Mononuclear cell (primary cell): Measurements from ENCODE around the gene PLEKHA7. TPM values are rescaled to one million over a fixed set of nuclear protein-coding genes. Genes with fewer than 3 reads are reported as not detected.

Source experiments
- H3K27me3 ChIP-seq: 2 replicates; pipeline ENCODE4 v1.6.0; 2011; ENCODE audit warnings: low read length, control low read depth; ENCODE audit not compliant: insufficient read depth
- H3K4me1 ChIP-seq: 2 replicates; pipeline ENCODE4 v1.5.1; 2011; ENCODE audit warnings: mild to moderate bottlenecking, low read length, control low read depth; ENCODE audit not compliant: insufficient read depth
- H3K4me3 ChIP-seq: 2 replicates; pipeline ENCODE4 v1.5.1; 2011; ENCODE audit warnings: mild to moderate bottlenecking, low read length, moderate library complexity
- H3K9me3 ChIP-seq: 2 replicates; pipeline ENCODE4 v1.5.1; 2011; ENCODE audit warnings: low read depth, mild to moderate bottlenecking, control low read depth, low read length
- total RNA-seq: library from RNA; depleted of rRNA; stranded (reverse); fragments of >200 nt; gene quantifications from one replicate; pipeline ENCODE4 v1.2.3, GENCODE V29; 2012

Gene PLEKHA7
- total RNA-seq, 1 donor: 1.7 TPM

DNA sequence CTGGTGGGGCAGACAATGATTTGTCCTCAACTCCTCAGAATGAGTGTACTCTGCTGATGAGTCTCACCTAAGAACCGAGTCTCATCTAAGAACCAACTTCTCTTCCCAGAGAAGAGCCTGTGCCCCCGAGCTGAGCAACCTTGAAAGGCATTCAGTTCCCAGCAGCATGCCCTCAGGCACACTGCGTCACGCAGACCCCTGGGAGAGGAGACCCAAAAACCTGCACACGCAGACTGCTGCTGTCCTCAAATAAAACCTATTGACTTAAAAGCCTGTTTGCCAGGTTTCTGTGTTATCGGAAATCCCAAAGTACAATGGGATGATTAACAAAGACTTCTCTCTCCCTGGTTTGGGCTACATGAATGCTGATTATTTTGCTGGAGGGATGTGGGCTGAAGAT is 154.6 kb downstream of the PLEKHA7 start:
- Histone ChIP-seq H3K9me3 (no peaks in the 10 kb centered on the region), H3K27me3 (no peaks in the 10 kb centered on the region), H3K4me1 (no peaks in the 10 kb centered on the region), H3K4me3 (no peak overlapping the region)

GRCh38 chr11:16857186-16857585 is 157.0 kb downstream of the PLEKHA7 start:
- Histone ChIP-seq H3K27me3 (no peaks in the 10 kb centered on the region), H3K9me3 (no peaks in the 10 kb centered on the region), H3K4me3 (no peak overlapping the region), H3K4me1 (no peaks in the 10 kb centered on the region)

DNA sequence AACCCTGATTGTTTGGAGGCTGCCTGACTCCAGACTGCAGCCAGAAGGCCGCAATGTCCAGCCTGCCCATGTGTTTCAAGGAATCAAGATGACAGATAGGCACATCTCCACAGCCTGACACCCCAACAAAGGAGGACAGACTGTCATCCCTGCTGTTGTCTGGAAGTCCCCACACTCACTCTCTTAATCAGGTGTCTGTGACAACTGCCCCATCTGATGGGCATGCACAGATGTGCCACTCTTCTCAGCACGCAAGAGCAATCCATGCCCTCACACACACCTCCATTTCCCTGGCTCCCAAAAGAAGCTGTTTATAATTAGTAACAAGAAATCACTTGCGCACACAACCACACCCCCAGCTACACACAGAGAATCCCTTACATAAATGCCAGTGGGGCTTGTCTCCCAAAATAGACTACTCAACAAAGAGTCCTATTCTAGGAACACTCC is 158.2 kb downstream of the PLEKHA7 start:
- Histone ChIP-seq H3K4me3 (no peak overlapping the region), H3K27me3 (no peaks in the 10 kb centered on the region), H3K4me1 (no peaks in the 10 kb centered on the region), H3K9me3 (no peaks in the 10 kb centered on the region)

GRCh38 chr11:16854979-16855378 is 159.2 kb downstream of the PLEKHA7 start:
- Histone ChIP-seq H3K4me1 (no peaks in the 10 kb centered on the region), H3K4me3 (no peak overlapping the region), H3K27me3 (no peaks in the 10 kb centered on the region), H3K9me3 (no peaks in the 10 kb centered on the region)

DNA sequence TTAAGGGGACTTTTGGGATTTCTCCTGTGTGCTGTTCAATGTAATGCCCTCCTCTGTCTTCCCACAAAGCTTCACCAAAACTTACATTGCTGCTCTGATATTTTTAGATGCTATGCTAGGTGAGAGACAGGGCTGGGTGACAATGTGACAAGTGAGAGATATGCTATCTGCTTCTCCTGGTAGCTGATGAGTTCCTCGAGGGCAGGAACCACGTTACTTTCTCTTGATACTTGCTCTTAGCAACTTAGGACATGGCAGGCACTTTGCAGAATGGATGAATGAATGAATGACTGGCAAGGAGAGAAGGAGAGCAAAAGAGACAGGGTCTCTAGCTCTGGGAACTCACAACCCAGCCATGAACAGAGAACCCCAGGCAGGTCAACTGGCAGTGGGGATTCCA is 160.4 kb downstream of the PLEKHA7 start:
- Histone ChIP-seq H3K4me3 (no peak overlapping the region), H3K9me3 (no peaks in the 10 kb centered on the region), H3K4me1 (no peaks in the 10 kb centered on the region), H3K27me3 (no peaks in the 10 kb centered on the region)

- Histone ChIP-seq H3K27me3 (no peaks in the 10 kb centered on the region), H3K9me3 (no peaks in the 10 kb centered on the region), H3K4me3 (no peak overlapping the region), H3K4me1 (no peaks in the 10 kb centered on the region)
Observed at GRCh38 chr11:16853266-16853665, 160.9 kb downstream of the PLEKHA7 start.

DNA sequence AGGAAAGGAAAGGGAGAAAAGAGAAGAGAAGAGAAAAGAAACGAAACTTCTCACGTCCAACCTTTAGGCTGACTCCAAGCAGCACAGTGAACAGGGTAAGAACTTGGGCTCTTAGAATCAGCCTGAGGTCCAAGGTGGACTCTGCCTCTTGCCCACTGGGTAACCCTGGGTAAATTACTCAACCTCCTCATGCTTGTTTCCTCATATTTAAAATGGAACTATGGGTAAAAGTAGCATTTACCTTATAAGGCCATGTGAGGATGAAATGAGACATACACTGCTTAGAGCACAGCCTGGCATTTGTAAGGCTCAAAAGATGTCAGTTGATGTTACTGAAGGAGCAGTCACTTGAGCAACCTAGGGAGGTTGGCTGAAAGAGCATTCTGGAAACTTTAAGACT is 167.9 kb downstream of the PLEKHA7 start:
- no peaks in the 10 kb centered on the region for H3K27me3 ChIP-seq
- no peaks in the 10 kb centered on the region for H3K4me1 ChIP-seq
- H3K9me3 ChIP-seq: no peaks in the 10 kb centered on the region
- no peak overlapping the region for H3K4me3 ChIP-seq

- H3K9me3 ChIP-seq: no peaks in the 10 kb centered on the region
- no peaks in the 10 kb centered on the region for H3K27me3 ChIP-seq
- H3K4me1 ChIP-seq: no peaks in the 10 kb centered on the region
- H3K4me3 ChIP-seq: no peak overlapping the region
Observed at GRCh38 chr11:16844268-16844771, 169.9 kb downstream of the PLEKHA7 start.

- Histone ChIP-seq H3K9me3 (no peaks in the 10 kb centered on the region), H3K4me3 (no peak overlapping the region), H3K27me3 (no peaks in the 10 kb centered on the region), H3K4me1 (no peaks in the 10 kb centered on the region)
Observed at GRCh38 chr11:16843294-16843693, 170.9 kb downstream of the PLEKHA7 start.

GRCh38 chr11:16841984-16842383 is 172.2 kb downstream of the PLEKHA7 start:
- no peak overlapping the region for H3K4me3 ChIP-seq
- no peaks in the 10 kb centered on the region for H3K9me3 ChIP-seq
- H3K27me3 ChIP-seq: no peaks in the 10 kb centered on the region
- no peaks in the 10 kb centered on the region for H3K4me1 ChIP-seq

- H3K27me3 ChIP-seq: no peaks in the 10 kb centered on the region
- no peaks in the 10 kb centered on the region for H3K9me3 ChIP-seq
- no peaks in the 10 kb centered on the region for H3K4me1 ChIP-seq
- no peak overlapping the region for H3K4me3 ChIP-seq
Observed at GRCh38 chr11:16841481-16841880, 172.7 kb downstream of the PLEKHA7 start.

DNA sequence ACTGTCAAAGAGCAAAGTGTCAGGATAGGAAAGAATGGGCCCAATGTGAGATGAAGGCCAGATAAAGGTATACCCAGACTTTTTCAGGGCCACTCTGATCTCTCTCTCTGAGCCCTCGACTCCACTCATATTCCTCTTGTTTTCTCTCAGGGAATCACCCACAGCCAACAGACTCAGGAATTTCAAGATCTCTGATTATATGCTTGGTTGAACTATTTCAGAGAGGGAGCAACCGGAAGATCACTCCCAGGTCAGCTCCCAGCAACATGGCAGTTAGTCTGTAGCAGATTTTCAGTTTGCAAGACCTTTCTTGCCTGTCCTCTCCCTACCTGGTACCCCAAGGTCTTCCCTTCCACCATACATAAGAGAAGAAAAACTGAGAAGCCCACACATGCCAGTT is 173.3 kb downstream of the PLEKHA7 start:
- no peaks in the 10 kb centered on the region for H3K9me3 ChIP-seq
- no peaks in the 10 kb centered on the region for H3K27me3 ChIP-seq
- no peaks in the 10 kb centered on the region for H3K4me1 ChIP-seq
- no peak overlapping the region for H3K4me3 ChIP-seq

DNA sequence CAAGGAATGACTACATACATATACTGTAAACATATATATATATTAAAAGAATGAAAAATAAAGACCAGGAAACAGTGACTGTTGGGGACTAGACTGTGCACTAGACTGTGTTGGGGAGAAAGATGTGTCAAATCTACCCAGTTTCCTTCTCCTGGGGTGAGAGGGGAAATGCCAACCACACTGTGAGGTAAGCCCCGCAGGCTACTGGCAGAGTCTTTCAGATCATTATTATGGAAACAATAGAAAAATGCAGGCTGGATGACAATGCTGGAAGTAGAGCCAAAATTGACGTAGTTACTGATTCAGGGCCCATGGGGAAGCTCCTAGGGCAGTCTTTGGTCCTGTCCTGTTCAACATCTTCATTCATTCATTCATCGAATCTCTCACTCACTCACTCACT is 174.4 kb downstream of the PLEKHA7 start:
- no peaks in the 10 kb centered on the region for H3K27me3 ChIP-seq
- no peaks in the 10 kb centered on the region for H3K9me3 ChIP-seq
- no peak overlapping the region for H3K4me3 ChIP-seq
- no peaks in the 10 kb centered on the region for H3K4me1 ChIP-seq

DNA sequence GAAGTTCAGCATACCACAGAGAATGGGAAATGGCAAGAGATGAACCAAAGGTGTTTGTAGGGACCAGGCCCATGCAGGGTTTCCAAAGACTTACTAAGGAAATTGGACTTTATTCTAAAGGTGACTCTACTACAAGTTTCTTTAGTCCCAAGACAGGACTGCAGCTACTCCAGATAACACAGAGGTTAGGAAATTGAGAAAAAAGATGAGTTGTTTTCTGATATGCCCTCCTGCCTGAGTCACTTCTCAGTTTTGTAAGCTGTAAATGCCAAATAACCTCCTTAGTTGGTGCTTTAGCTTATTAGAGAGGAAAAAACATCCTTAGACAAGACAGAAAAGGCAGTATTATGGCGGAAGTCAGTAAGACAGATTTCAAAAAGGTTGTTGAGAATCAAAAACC is 179.8 kb downstream of the PLEKHA7 start:
- Histone ChIP-seq H3K27me3 (no peaks in the 10 kb centered on the region), H3K9me3 (no peaks in the 10 kb centered on the region), H3K4me3 (no peak overlapping the region)

GRCh38 chr11:16833026-16833425 is 181.2 kb downstream of the PLEKHA7 start:
- no peaks in the 10 kb centered on the region for H3K27me3 ChIP-seq
- H3K9me3 ChIP-seq: no peaks in the 10 kb centered on the region

More for the DNA sequence above, 179.8 kb downstream of the PLEKHA7 start:
- H3K4me1 ChIP-seq: no peaks in the 10 kb centered on the region

GRCh38 chr11:16832193-16832539 is 182.0 kb downstream of the PLEKHA7 start:
- H3K9me3 ChIP-seq: no peaks in the 10 kb centered on the region
- H3K4me3 ChIP-seq: no peak overlapping the region
- no peaks in the 10 kb centered on the region for H3K4me1 ChIP-seq
- no peaks in the 10 kb centered on the region for H3K27me3 ChIP-seq

More at GRCh38 chr11:16833026-16833425, 181.2 kb downstream of the PLEKHA7 start:
- H3K4me1 ChIP-seq: no peaks in the 10 kb centered on the region
- no peak overlapping the region for H3K4me3 ChIP-seq
